Stimulated activated CD4-positive, alpha-beta T cell treated with anti-CD3 and anti-CD28 coated beads, Interleukin-12 subunit alpha, Interleukin-12 subunit beta, amount 100 ng/mL, for 4 hours (primary cell): Measurements from ENCODE around the gene SLC23A3.
A peak's percentile ranks its signal among the peaks of the same experiment; 100 is the strongest.

ENCODE experiments used
- DNase-seq: peaks from one replicate; pipeline ENCODE4 v3.0.0-alpha.2; 2020

SLC23A3 gene

GRCh38 chr2:219169930-219170654, at the start of gene SLC23A3:
Gene SLC23A3, minus strand, starts transcription at chr2:219170029. Its CDS starts 45 bp downstream, at chr2:219169984.
- no peak for DNase-seq

DNA sequence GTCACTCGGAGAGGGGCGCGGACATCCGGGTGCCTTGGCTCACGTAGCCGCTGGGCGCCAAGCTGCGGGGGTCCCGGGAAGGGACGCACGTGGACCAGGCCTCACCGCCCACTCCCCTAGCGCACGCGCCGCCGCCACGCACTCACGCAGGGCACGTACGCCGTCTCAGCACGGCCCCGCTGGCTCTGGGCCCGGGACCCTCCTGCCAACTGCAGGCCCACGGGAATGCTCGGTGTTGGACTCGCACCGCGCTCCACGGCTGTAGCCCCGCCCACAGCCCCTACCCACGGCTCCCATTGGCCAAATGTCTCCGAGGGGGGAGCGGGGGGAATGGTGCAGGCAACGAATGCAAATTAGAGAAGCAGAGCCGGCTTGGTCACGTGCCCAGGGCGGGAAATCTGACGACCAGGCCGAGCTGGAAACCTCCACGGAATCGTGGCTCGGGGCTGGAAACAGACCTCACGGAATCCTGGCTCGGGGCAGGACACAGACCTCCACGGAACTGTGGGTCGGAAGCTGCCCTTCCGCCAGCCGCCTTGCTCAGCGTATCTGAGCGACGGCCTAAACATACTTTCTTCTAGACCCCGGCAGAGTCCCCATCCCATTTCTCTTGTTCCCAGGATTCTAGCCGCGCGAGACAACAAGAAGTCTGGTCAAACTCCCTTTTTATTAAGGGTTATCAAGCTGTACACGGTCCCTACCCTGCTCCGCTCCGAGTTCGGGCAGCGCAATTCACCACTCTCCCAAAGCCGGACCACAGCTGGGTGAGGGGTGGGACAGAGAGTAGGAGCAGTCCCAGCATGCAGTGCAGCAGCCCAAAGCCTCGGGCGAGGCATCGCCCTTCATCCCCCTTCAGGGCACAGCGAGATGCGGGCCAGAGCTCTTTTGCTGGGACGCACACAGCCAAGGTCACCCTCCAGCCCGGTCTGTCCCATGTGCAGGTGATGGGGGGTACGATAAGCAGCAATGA, 49.2 kb upstream of the SLC23A3 start, which contains the start of gene ABCB6:
Gene ABCB6, minus strand, starts transcription at position 227 of the 970 bp plus-strand sequence. CDS start 285 bp downstream, outside the sequence.
- peak; percentile 87 for DNase-seq

GRCh38 chr2:219218217-219218731, 48.4 kb upstream of the SLC23A3 start:
- peak; percentile 32 for DNase-seq

DNA sequence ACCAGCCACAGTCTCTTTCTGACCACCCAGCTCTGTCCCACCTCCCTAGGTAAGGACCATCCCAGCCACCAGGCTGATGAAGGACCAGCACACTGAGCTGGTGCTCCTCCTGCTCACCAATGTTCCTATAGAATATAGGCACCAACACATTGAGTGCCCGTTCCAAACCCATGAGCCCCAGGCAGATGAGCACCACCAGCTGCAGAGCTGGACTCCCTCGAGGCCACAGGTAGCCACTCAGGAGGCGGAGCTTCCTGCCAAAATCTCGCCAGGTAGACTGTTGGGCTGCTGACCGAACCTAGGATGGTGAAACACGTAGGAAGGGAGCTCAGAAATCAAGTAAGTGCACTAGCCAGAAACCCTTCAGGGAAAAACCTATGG, 46.7 kb upstream of the SLC23A3 start:
- no peak for DNase-seq

DNA sequence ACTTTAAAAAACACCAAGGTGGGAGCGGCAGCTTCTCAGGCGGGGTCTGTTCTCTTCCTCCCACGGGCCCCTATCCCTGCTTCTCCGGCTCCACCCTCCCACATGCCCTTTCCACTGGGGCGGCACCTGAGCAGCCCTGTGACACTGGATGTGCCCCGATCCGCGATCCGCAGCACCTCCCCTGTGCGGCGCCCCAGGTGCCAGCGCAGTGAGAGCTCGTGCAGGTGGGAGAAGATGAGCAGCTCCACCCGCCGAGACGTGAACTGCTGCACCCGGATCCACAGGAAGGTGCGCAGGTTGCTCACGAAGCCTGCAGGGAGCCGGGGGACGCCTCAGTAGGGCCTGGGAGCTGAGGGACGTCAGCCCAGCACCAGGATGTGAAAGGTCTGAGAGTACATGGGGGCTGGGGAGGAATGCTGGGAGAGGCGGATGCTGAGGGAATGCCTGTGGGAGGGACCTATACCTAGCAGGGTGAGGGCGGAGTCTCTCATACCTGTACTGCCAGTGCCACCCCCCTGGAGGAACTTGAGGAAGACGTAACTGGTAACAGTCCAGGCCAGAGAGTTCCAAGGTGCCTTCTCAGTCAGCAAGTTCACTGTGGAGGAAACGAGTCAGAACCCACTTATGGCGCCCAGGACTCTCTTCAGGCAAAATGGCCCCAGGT, 46.2 kb upstream of the SLC23A3 start:
- DNase-seq, result no peak

GRCh38 chr2:219214786-219215185, 45.0 kb upstream of the SLC23A3 start:
- DNase-seq, result no peak

DNA sequence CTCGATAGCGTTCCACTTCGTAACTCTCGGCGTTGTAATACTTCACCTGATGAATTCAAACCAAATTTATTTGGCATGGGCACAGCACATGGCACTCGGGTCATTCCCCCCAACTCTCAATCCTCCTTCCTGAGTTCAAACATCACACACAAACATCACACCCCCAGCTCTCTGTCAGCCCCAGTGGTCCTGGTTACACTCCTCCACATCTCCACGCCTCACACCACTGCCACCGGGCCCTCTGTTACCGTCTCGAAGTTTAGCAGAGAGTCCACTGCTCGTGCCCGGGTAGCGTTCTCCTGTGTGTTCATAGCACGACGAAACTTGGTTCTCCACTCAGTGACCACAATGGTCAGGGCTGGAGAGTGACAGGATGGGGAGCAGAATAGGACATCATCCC, 44.3 kb upstream of the SLC23A3 start:
- DNase-seq, result no peak

- DNase-seq, result no peak
Observed at GRCh38 chr2:219213486-219214071, 43.8 kb upstream of the SLC23A3 start.

DNA sequence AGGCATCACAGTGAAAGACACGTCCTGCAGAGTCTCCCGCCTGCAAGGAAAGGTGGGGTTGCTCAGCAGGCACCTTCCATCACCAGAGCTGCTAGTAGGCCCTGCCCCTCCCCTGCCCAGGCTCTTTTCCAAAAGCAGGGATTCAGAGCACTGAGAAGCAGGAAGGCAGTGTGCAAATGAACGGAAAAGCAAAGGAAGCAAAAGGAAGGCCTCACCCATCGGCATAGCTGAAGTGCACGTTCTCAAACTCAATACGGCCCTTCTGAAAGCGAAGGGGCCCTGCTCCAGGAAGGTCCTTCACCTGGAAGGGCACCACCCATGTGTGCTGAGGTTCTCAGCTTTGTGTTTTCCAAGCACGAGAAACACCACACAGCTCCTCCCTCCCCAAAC, 43.2 kb upstream of the SLC23A3 start:
- DNase-seq, result no peak

DNA sequence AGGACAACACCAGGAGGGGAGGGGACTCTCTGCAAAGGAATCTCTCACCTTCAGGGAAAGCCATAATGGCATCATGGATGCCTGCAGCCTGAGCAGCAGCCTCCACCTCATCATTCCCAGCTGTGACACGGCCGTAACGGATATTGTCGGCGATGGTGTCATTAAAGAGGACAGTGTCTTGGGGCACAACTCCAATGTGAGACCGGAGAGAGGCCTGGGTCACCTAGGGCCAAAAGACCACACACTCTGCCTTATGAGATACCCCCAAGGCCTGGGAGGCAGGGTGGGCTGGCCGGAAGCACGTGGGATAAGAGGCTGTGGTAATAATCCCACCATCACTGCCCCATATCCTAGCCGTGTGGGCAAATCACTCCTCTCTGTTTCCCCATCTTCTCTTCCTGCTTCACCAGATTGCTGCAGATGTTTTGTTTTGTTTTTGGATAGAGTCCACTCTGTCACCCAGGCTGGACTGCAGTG, 41.1 kb upstream of the SLC23A3 start:
- no peak for DNase-seq

- no peak for DNase-seq
Observed at GRCh38 chr2:219210196-219210885, 40.5 kb upstream of the SLC23A3 start.

- no peak for DNase-seq
Observed at GRCh38 chr2:219209236-219210195, 39.7 kb upstream of the SLC23A3 start.

DNA sequence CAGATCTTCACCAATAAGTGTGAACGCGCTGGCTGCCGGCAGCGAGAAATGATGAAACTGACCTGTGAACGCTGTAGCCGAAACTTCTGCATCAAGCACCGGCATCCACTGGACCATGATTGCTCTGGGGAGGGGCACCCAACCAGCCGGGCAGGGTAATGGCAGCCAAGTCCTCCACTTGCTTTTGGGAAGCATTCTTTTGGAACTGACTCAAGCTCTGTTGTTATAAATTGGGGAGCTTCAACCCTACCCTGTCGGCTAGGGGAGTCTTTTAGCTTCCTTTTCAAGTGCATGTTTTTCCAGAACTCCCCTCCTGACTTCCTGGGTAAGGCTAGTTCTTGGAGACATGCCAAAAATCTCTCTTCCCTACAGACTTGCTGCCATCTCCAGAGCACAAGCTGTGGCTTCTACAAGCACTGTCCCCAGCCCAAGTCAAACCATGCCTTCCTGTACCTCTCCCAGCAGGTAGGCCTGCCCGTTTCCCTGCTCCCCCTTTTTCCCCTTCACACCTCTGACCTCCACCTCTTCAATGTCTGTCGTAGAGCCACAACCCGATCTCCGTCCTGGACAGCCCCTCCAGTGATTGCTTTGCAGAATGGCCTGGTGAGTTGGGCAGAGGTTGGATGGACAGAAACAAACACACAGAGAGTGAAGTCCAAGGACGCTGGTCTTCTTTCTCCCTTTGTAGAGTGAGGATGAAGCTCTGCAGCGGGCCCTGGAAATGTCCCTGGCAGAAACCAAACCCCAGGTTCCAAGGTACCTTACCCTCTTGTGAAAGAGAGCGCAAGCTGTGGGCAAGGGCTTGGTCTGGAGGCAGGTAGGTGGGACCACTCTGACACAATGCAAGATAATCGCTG, 38.3 kb upstream of the SLC23A3 start:
- DNase-seq, result no peak

DNA sequence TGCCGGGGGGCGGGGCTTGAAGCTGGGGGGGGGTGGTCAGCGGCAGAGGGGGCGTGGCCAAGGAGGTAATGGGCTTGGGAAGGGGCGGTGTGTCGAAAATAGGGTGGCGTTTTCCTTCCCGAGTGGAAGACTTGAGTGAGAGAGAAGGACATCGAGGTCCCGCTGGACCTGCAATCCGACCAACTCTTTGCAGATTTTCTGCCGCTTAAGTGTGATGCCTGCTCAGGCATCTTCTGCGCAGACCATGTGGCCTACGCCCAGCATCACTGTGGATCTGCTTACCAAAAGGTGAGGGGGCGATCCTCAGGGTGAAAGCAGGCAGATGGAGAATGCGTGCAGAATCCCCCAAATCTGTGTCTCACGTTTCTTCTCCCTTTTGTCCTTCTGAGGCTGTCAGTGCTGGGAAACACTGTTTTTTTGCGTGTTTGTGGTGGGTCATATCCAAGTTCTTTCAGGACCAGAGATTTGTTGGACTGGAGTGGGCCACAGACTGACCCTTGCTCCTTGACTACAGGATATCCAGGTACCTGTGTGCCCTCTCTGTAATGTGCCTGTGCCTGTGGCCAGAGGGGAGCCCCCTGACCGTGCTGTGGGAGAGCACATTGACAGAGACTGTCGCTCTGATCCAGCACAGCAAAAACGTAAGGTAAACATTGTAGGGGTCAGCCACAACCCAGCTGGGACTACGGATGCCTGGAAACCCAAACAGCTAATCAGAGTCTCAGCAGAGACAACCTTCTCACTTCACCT, 37.5 kb upstream of the SLC23A3 start:
- no peak for DNase-seq

DNA sequence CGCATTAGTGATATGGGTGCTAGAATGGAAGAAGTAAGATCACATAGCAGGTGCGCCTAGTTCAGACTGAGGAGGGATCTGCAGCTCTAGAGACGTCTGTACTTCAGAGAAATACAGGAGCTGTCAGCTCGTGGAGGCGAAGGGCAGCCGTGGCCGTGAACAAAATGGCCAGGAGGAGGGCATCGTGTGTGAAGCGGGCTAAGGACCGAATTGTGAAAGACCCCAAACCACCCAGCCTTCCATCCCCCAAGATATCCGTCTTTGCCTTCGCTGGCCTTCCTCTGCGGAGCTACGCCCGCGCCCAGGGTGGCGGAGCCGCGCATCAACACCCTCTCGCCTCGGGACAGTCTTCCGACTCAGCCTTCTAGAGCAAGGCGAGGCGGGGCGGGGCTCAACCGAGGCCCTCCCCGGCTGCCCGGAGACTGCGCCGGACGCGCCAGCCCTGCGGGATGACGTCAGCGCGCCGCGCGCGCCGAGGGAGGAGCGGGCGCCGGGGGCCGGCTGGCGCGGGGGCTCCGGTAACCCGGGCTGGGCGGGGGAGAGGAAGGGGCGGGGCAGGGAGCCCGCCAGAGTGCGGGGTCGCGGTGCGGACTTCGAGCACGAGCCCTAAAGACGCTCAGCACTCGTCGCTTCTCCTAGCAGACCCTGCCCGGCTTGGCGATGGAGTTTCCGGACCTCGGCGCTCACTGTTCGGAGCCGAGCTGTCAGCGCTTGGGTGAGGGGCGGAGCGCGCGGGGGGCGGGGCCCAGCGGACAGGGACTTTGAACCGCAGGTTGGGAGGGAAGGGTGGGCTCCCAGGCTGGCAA, 36.7 kb upstream of the SLC23A3 start, which contains the start of gene ZFAND2B:
Gene ZFAND2B, plus strand, starts transcription at position 455 of the 806 bp plus-strand sequence. Its CDS starts 206 bp downstream, at position 661.
- peak; percentile 96 for DNase-seq

GRCh38 chr2:219205981-219206327, 36.1 kb upstream of the SLC23A3 start:
- DNase-seq, result no peak

- DNase-seq, result no peak
Observed at GRCh38 chr2:219205165-219205538, 35.3 kb upstream of the SLC23A3 start.
